Mucosa of descending colon (tissue), 3 donors: ENCODE results near the gene PATL1. TPM values are rescaled to one million over a fixed set of nuclear protein-coding genes. Genes with fewer than 3 reads are reported as not detected.

ENCODE experiments used
- ATAC-seq: fragments of 200-7000 bp; cut with Tn5 transposase; one replicate; pipeline ENCODE4 v1.9.1; 2020; ENCODE audit warnings: mild to moderate bottlenecking, moderate library complexity
- DNase-seq, 3 donors: peaks; one replicate each; pipeline ENCODE4 v3.0.0-alpha.2; 2020
- H3K36me3 ChIP-seq: fragments of 200-600 bp; one replicate; pipeline ENCODE4 v1.8.0; 2021; ENCODE audit warnings: low read depth, mild to moderate bottlenecking
- H3K4me1 ChIP-seq: fragments of 200-600 bp; one replicate; pipeline ENCODE4 v1.8.0; 2021; ENCODE audit warnings: low read depth, mild to moderate bottlenecking
- H3K4me3 ChIP-seq: fragments of 200-600 bp; one replicate; pipeline ENCODE4 v1.8.0; 2021; ENCODE audit warnings: mild to moderate bottlenecking
- H3K9me3 ChIP-seq: fragments of 200-600 bp; one replicate; pipeline ENCODE4 v1.8.0; 2021; ENCODE audit warnings: mild to moderate bottlenecking
- intact Hi-C, 2 donors: fragments of 100-400 bp; cut with DNase I in 1 of 2; cut with micrococcal nuclease in 1 of 2; formaldehyde crosslinking; loops; one replicate each; pipeline versions ENCODE4 v1.11.0 to v1.11.1; 2022; cut with DNase I, micrococcal nuclease
- long read RNA-seq, 2 donors: library from polyadenylated mRNA; unstranded; transcript quantifications; one replicate each; pipeline ENCODE4 v2.0.0, GENCODE V29; 2019 to 2021
- total RNA-seq, 3 donors: library from RNA; stranded (reverse); fragmentation: NEBNext Ultra II Directional in 2 of 3; extraction: Animal tissue kit (Norgen Biotek cat#: 25700) in 2 of 3; gene quantifications; one replicate each; pipeline versions ENCODE4 v1.2.1 to v1.2.4, GENCODE V29; 2021 to 2023
- TF ChIP-seq, protein P1 (sequence below): fragments of 200-600 bp; IDR thresholded peaks from one replicate; pipeline ENCODE4 v1.8.0; 2022; ENCODE audit warnings: antibody characterized with exemption, mild to moderate bottlenecking
- donor health status: DM: no; HTN: no; CAD: no; lungs with moderate emphysema.
- donor health status: DM: no; HTN: no; CAD: no.
- donor health status: DM: no; HTN: yes; CAD: no.

Gene PATL1, protein sequence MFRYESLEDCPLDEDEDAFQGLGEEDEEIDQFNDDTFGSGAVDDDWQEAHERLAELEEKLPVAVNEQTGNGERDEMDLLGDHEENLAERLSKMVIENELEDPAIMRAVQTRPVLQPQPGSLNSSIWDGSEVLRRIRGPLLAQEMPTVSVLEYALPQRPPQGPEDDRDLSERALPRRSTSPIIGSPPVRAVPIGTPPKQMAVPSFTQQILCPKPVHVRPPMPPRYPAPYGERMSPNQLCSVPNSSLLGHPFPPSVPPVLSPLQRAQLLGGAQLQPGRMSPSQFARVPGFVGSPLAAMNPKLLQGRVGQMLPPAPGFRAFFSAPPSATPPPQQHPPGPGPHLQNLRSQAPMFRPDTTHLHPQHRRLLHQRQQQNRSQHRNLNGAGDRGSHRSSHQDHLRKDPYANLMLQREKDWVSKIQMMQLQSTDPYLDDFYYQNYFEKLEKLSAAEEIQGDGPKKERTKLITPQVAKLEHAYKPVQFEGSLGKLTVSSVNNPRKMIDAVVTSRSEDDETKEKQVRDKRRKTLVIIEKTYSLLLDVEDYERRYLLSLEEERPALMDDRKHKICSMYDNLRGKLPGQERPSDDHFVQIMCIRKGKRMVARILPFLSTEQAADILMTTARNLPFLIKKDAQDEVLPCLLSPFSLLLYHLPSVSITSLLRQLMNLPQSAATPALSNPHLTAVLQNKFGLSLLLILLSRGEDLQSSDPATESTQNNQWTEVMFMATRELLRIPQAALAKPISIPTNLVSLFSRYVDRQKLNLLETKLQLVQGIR
- total RNA-seq: 10 to 100 TPM; 34.1 to 40.2 (median 34.6) TPM
- long read RNA-seq, donor 1, partial matches to known transcripts: 4 of 6 reads
- long read RNA-seq, donor 1, other reads (novel, unspliced or antisense): 2 of 6 reads
- long read RNA-seq, donor 2, partial matches to known transcripts: 0 of 1 reads
- long read RNA-seq, donor 2, other reads (novel, unspliced or antisense): 1 of 1 reads

DNA sequence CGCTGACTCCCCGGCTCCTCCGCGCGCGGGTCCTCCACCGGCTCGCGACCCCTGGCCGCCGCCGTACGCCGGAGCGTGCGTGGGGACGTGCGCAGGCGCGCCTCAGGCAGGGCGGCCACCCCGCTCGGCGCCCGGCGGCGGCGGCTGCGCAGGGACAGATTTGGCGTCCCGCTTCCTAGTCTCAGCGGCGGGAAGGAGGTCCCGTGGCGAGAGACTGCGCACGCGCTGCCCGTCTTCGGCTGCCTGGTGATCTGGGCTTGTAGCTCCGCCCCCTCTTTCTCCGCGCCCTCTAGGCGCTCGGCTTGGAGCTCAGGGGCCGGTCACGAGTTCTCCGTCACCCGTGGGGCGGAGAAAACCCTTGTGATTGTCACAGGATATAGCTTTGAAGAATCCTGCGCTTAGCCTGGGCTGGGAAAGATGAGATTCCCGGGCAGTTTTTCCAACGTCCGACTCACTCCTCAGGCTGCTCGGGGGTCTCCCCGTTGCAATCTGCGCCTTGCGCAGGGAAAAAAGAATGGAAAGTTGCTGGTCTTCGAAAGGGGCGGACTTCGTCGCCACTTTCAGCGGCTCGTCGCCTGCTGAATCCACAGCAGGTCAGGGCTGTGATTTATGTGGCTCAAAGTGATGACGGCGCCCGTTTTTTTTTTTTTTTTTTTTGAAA is at the start of gene PATL1:
Gene PATL1, minus strand, starts transcription at position 88 of the 661 bp plus-strand sequence. CDS start 142 bp downstream, outside the sequence.
- intact Hi-C loops: loop anchor here in 1 of 2 donors (10.0 kb wide), 1 partner anchor 54 kb away; the partner anchor contains the start of gene OSBP
- DNase-seq (peak; percentile 99 to 100 (median 99)), ATAC-seq (peak; percentile 96)
- TF ChIP-seq, protein P1, sequence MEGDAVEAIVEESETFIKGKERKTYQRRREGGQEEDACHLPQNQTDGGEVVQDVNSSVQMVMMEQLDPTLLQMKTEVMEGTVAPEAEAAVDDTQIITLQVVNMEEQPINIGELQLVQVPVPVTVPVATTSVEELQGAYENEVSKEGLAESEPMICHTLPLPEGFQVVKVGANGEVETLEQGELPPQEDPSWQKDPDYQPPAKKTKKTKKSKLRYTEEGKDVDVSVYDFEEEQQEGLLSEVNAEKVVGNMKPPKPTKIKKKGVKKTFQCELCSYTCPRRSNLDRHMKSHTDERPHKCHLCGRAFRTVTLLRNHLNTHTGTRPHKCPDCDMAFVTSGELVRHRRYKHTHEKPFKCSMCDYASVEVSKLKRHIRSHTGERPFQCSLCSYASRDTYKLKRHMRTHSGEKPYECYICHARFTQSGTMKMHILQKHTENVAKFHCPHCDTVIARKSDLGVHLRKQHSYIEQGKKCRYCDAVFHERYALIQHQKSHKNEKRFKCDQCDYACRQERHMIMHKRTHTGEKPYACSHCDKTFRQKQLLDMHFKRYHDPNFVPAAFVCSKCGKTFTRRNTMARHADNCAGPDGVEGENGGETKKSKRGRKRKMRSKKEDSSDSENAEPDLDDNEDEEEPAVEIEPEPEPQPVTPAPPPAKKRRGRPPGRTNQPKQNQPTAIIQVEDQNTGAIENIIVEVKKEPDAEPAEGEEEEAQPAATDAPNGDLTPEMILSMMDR: no peak
- Histone ChIP-seq H3K36me3 (no peaks in the 10 kb centered on the region), H3K9me3 (no peaks in the 10 kb centered on the region), H3K4me1 (peaks cover 22% of the 10 kb centered on the region), H3K4me3 (peak within 1 kb of the TSS; percentile 79)

DNA sequence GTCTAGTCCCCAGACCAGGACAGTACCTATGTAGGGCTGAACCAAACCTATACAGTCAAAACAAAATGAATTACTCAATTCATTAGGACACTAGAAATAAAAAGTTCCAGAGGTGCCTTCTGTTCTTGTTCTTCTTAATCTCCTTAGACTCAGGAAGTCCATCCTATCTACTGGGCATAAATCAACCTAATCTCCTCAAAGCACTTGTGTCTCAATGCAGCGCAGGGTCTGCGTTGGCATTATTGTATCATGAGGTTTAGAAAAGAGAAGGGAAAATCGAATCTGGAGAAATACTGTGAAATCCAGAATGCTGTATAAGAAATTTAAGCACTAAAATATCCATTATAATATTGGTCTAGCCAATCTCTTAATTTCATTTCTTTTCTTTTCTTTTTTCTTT is 47.2 kb upstream of the PATL1 start:
- Histone ChIP-seq H3K4me1 (no peaks in the 10 kb centered on the region), H3K36me3 (no peaks in the 10 kb centered on the region), H3K9me3 (no peaks in the 10 kb centered on the region), H3K4me3 (no peak overlapping the region)
- ATAC-seq (no peak), DNase-seq (no peak)
- intact Hi-C loops: no loop called here
- TF ChIP-seq, protein P1: no peak

DNA sequence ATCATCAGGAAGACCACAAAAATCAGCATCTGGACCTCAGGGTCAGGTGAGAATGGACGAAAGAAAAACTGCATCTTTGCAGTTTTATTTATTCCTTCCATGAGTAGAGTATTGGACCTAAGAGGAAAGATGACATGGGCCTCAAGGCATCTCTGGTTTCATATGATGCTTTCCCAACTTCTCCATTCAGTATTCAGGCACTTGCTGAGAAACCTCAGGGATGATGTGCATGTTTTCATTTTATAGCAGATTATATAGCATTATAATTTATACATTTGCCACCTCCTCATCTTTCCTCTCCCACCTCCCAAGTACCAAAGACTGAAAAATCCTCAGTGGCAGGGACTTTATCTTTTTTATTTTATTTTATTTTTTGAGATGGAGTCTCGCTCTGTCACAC is 44.9 kb upstream of the PATL1 start, which contains the start of gene OR10V1:
Gene OR10V1, minus strand, starts transcription at position 101 of the 400 bp plus-strand sequence. Its CDS starts 0 bp downstream, at position 101.
- ATAC-seq: no peak
- no peaks in the 10 kb centered on the region for H3K36me3 ChIP-seq
- TF ChIP-seq, protein P1: no peak
- intact Hi-C loops: no loop called here
- no peaks in the 10 kb centered on the region for H3K9me3 ChIP-seq
- DNase-seq: no peak
- H3K4me1 ChIP-seq: no peaks in the 10 kb centered on the region
- H3K4me3 ChIP-seq: no peak within 1 kb of the TSS

DNA sequence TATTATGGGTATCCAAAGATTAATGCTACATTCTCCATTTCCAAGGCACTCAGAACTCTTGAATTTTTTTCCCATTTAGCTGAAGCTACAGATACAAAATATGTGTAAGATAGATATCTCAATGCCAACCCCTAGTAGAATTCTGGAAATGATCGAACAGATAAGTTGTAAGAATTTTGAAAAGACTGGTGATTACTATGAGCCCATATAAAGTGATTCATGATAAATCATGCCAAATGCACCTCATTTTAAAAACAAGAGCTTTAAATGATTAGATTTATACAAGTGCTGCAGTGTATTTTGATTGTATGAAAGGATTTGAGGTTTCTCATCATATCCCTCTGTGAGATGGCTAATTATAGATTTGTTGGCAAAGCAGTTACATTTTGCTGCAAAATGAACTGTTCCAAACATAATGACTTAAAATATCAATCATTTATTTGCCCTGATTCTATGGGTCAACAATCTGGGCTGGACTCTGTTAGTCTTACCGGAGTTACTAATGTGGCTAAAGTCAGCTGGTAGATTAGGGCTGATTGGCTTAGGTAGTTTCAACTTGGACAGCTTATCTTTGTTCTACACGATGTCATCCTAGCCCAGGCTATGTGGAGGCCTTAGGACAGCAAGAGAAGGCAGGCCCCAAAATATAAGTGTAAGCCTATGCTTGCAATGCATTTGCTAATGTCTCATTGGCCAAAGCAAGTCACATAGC is 41.5 kb upstream of the PATL1 start:
- intact Hi-C loops: no loop called here
- TF ChIP-seq, protein P1: no peak
- no peak for ATAC-seq
- no peak for DNase-seq
- Histone ChIP-seq H3K9me3 (no peaks in the 10 kb centered on the region), H3K36me3 (no peaks in the 10 kb centered on the region), H3K4me3 (no peak overlapping the region), H3K4me1 (no peaks in the 10 kb centered on the region)
